Loucy (cell line): Measurements from ENCODE around the gene MS4A15.

ENCODE experiments used
- EZH2phosphoT487 ChIP-seq: fragments of 200-600 bp; IDR thresholded peaks from 2 replicates; pipeline ENCODE4 v1.6.1; 2018; ENCODE audit warnings: antibody characterized with exemption, mild to moderate bottlenecking, moderate library complexity, borderline replicate concordance
- TF ChIP-seq, protein P1 (sequence below): fragments of 200-600 bp; sonication (generic); conservative IDR thresholded peaks from 2 replicates; pipeline ENCODE4 v1.5.1; 2014; ENCODE audit warnings: mild to moderate bottlenecking, antibody characterized with exemption, low read length

DNA sequence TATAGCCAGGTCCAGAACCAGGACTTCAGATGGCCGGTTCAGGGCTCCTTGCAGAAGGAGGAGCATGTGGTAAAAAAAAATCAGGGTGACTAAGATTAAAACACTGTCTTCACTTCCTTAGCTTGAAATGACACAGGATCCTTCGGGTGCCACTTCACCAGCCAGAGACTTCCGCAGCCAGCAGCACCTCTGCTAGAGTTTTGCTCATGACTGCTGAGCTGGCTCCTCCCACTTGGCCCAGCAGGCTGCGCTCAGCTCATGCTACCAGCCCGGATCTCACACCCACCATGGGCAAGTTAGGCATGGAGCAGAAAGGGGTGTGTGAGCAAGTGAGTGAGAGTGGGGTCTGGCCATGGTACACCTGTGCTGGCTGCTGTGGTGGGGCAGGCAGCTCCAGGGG lies 38.7 kb upstream of the MS4A15 start:
- TF ChIP-seq, protein P1, sequence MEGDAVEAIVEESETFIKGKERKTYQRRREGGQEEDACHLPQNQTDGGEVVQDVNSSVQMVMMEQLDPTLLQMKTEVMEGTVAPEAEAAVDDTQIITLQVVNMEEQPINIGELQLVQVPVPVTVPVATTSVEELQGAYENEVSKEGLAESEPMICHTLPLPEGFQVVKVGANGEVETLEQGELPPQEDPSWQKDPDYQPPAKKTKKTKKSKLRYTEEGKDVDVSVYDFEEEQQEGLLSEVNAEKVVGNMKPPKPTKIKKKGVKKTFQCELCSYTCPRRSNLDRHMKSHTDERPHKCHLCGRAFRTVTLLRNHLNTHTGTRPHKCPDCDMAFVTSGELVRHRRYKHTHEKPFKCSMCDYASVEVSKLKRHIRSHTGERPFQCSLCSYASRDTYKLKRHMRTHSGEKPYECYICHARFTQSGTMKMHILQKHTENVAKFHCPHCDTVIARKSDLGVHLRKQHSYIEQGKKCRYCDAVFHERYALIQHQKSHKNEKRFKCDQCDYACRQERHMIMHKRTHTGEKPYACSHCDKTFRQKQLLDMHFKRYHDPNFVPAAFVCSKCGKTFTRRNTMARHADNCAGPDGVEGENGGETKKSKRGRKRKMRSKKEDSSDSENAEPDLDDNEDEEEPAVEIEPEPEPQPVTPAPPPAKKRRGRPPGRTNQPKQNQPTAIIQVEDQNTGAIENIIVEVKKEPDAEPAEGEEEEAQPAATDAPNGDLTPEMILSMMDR = no peak
- no peak for TF ChIP-seq EZH2phosphoT487
